ENCODE results near the gene IL1RL2.

IL1RL2 gene

DNA sequence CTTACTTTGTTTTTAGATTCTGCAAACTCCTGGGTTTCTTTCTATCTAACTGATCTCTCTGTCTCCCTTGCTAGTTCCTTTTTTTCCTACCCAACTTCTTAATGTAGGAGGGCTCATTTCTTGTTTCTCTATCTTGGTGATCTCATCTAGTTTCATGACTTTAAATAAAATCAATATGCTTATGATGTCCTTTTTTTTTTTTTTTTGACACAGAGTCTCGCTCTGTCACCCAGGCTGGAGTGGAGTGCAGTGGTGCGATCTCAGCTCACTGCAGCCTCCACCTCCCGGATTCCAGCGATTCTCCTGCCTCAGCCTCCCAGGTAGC lies 82.3 kb downstream of the IL1RL2 start:
- DNase-seq = no peak

GRCh38 chr2:102271844-102272243 lies 85.0 kb downstream of the IL1RL2 start:
- peak; percentile 26 for DNase-seq

DNA sequence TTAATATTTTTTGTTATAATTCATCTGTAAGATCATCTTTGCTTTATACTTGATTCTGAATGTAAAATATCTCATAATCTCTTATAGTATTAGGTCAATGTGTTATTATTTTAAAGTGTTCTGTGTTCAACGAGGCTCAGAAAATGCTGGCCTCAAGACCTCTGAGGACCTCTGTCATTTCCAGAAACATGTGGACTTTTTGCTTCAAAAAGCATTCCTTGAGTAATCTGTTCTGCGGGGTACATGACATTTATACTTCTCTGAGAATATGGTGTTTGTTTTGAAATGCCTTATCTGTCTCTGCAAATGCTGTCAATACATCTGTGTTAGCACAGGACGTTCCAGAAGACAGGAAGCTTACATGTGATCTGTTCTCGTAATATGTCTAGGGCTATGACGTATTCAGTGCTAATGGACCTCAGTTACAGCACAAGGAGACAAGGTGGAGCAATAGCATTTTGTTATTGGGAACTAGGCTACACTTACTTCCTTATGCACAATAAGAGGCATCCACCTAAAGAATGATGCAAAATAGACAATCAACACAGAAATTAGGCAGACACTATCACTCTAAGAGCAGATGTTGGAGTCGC lies 86.9 kb downstream of the IL1RL2 start:
- DNase-seq = no peak

- no peak for DNase-seq
These were observed 89.9 kb downstream of the IL1RL2 start for GRCh38 chr2:102276549-102277201.

DNA sequence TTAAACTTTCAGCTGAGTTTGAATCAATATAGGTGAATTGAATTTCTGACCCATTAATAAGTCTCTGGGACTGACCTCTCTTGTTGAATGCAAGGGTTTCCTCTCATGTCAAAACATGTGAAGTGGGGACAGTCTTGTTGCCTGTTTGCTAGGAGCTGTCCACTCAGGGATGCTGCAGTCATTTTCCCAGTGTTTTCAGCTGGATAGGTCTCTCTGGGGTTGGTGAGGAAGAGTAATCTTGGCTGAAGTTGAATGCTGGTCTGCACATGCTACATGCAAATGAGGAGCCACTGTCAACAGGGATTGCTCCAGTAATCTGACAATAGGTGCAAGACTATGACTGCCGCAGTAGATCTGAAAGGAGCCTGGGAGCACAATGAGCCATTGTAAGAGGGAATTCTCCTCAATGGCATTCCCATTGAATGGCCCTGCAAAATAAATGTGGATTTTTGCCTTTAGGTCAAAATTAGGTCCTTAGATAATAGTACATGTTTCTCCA lies 90.4 kb downstream of the IL1RL2 start:
- DNase-seq = no peak

GRCh38 chr2:102278720-102279390 lies 92.0 kb downstream of the IL1RL2 start:
- no peak for DNase-seq

DNA sequence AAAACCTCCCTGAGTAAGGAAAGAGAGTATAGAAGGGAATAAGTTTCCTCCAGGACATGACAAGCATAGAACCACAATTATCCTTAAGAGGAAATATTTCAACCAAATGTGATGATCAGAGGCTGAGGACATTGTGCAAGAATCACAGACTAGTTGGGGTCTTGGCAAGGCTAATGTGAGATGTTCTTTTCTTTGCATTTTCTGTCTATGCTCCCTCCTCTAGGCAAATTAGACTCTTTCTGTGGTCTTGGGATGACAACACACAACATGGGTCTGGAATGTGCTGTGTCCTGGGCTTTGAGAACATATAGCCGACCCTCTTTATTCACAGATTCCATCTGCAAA lies 92.5 kb downstream of the IL1RL2 start:
- DNase-seq = no peak

DNA sequence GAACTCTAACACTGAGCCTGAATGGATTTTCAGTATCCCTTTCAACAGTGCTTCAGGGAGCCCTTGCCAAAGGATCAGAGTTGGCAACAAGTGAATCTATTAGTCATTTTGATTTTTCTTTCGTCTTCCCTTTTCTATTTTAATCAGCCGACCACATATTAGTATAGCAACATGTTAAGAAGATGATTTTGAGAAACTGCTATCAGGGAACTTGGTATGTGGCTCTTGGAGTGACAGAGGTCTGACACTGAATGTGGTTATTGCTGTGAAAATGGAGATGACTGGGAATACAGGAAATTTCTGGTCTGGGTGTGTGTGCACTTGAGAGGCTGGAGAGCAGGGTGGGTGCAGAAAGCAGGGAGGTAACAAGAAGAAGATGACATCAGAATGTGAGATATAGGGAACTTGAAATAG lies 95.9 kb downstream of the IL1RL2 start:
- no peak for DNase-seq

DNA sequence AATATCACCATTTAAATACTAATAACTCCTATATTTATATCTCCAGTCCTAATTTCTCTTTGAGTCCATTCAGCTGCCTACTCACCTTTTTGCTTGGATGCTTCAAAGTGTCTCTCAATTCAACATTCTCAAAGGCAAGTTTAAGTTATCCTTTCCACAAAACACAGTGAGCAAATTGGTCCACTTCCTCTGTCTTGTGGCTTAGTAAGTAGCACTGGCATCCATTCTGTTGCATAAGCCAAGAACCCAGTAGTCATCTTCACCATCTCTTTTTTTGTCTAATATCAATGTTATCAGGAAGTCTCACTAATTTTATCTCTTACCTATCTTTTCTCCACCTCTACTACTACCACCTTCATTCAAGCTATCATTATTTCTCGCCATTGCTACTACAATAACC lies 97.2 kb downstream of the IL1RL2 start:
- no peak for DNase-seq

DNA sequence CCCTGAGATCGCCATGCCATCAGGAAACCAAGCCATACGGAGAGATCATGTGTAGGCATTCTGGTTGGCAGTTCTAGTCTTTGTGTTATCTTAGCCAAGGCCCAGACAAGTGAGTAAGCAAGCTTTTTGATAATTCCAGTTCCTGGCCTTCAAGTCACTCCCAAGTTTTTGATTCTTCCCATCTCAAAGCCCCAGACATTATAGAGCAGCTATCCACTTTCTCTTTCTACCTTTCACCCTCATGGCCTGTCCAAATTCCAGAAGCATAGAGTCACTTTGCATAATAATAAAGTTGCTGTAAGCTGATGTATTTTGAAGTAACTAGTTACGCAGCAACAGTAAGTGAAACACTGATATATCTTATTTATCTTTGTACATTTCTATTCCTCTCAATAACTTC lies 97.8 kb downstream of the IL1RL2 start:
- DNase-seq = no peak

- no peak for DNase-seq
These were observed 98.5 kb downstream of the IL1RL2 start for GRCh38 chr2:102285368-102285767.

DNA sequence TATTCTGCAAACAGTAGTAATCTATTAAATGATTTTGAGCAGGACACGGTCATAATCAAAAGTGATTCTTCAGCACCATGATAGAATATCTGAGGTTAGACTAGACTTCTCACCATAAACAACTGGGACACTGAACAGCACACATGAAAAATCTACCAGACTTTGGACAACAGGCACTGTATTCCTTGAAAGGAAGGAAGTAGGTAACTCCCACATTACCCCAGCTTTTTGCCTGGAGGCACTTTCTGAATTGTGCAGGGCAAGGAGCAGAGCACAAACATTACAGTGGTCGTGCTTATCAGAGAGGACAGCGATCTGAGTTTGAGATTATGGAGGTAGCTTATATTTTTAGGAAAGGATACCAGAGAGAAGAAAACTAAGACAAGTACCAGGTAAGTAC lies 99.2 kb downstream of the IL1RL2 start:
- no peak for DNase-seq

DNA sequence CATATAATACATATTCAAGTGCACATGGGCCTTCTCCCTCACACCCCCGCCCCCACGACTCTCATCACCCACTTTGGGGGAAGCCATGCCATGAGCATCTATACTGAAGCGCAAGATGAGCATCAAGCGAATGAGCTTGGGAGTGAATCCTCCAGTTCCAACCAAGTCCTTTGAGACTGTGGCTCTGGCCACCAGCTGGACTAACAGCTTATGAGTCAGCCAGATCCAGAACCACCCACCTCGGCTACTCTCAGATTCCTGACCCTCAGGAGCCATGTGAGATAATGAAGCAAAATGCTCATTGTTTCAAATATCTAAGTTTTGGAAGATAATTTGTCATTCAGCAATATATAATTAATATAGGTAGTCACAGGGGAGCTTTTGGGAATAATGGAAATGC lies 102.3 kb downstream of the IL1RL2 start:
- DNase-seq = no peak

Data from CD4-positive, alpha-beta T cell treated with Interleukin-17A for 1 hour (primary cell).